ENCODE data around the gene KDM4C.

Gene KDM4C

GRCh38 chr9:7115606-7116005 lies 357.8 kb downstream of the KDM4C start:
- DNase-seq = no peak

- DNase-seq = no peak
Measured at GRCh38 chr9:7117676-7118561, 360.1 kb downstream of the KDM4C start.

GRCh38 chr9:7118633-7119032 lies 360.9 kb downstream of the KDM4C start:
- DNase-seq = no peak

GRCh38 chr9:7119612-7120011 lies 361.8 kb downstream of the KDM4C start:
- no peak for DNase-seq

- no peak for DNase-seq
Measured at GRCh38 chr9:7121055-7121454, 363.3 kb downstream of the KDM4C start.

- DNase-seq = no peak
Measured at GRCh38 chr9:7121664-7122063, 363.9 kb downstream of the KDM4C start.

GRCh38 chr9:7123743-7124142 lies 366.0 kb downstream of the KDM4C start:
- no peak for DNase-seq

- no peak for DNase-seq
Measured at GRCh38 chr9:7125231-7125630, 367.5 kb downstream of the KDM4C start.

GRCh38 chr9:7129391-7129790 lies 371.6 kb downstream of the KDM4C start:
- DNase-seq = no peak

- no peak for DNase-seq
Measured at GRCh38 chr9:7130266-7130820, 372.6 kb downstream of the KDM4C start.

GRCh38 chr9:7132605-7133004 lies 374.8 kb downstream of the KDM4C start:
- no peak for DNase-seq

GRCh38 chr9:7135735-7136134 lies 378.0 kb downstream of the KDM4C start:
- DNase-seq = no peak

GRCh38 chr9:7137040-7137439 lies 379.3 kb downstream of the KDM4C start:
- DNase-seq = no peak

- DNase-seq = no peak
Measured at GRCh38 chr9:7137571-7137970, 379.8 kb downstream of the KDM4C start.

GRCh38 chr9:7139886-7140285 lies 382.1 kb downstream of the KDM4C start:
- DNase-seq = no peak

- no peak for DNase-seq
Measured at GRCh38 chr9:7140401-7140800, 382.6 kb downstream of the KDM4C start.

GRCh38 chr9:7143645-7144200 lies 385.9 kb downstream of the KDM4C start:
- no peak for DNase-seq

- DNase-seq = no peak
Measured at GRCh38 chr9:7144265-7145046, 386.7 kb downstream of the KDM4C start.

GRCh38 chr9:7145361-7146069 lies 387.7 kb downstream of the KDM4C start:
- DNase-seq = no peak

- DNase-seq = no peak
Measured at GRCh38 chr9:7146582-7146981, 388.8 kb downstream of the KDM4C start.

GRCh38 chr9:7147121-7148090 lies 389.6 kb downstream of the KDM4C start:
- no peak for DNase-seq

Measured in stimulated activated CD4-positive, alpha-beta T cell treated with anti-CD3 and anti-CD28 coated beads, Interleukin-4, amount 100 ng/mL, for 24 hours (primary cell).